ENCODE measurements around the gene RBBP6.

RBBP6 gene

GRCh38 chr16:24523569-24523968 lies 15.8 kb upstream of the RBBP6 start:
- no peak for DNase-seq

- DNase-seq: no peak
These were observed 14.3 kb upstream of the RBBP6 start for GRCh38 chr16:24524855-24525677.

- peak; percentile 21 for DNase-seq
These were observed 13.3 kb upstream of the RBBP6 start for GRCh38 chr16:24525970-24526559.

GRCh38 chr16:24526701-24527495 lies 12.5 kb upstream of the RBBP6 start:
- no peak for DNase-seq

GRCh38 chr16:24531166-24531565 lies 8.2 kb upstream of the RBBP6 start:
- DNase-seq: no peak

- DNase-seq: no peak
These were observed 4.7 kb upstream of the RBBP6 start for GRCh38 chr16:24534620-24535019.

GRCh38 chr16:24535827-24536226 lies 3.5 kb upstream of the RBBP6 start:
- DNase-seq: no peak

GRCh38 chr16:24536671-24537070 lies 2.7 kb upstream of the RBBP6 start:
- DNase-seq: no peak

GRCh38 chr16:24537474-24538337 lies 1.7 kb upstream of the RBBP6 start:
- DNase-seq: no peak

GRCh38 chr16:24538756-24539294 lies 541 bp upstream of the RBBP6 start:
- DNase-seq: no peak

- no peak for DNase-seq
These were observed 660 bp downstream of the RBBP6 start for GRCh38 chr16:24539850-24540601.

GRCh38 chr16:24540602-24541210 lies 1.3 kb downstream of the RBBP6 start:
- no peak for DNase-seq

GRCh38 chr16:24541233-24541933 lies 2.0 kb downstream of the RBBP6 start:
- no peak for DNase-seq

- no peak for DNase-seq
These were observed 4.6 kb downstream of the RBBP6 start for GRCh38 chr16:24543949-24544348.

- no peak for DNase-seq
These were observed 5.3 kb downstream of the RBBP6 start for GRCh38 chr16:24544640-24545039.

- DNase-seq: no peak
These were observed 10.9 kb downstream of the RBBP6 start for GRCh38 chr16:24550295-24550694.

- no peak for DNase-seq
These were observed 13.4 kb downstream of the RBBP6 start for GRCh38 chr16:24552705-24553246.

GRCh38 chr16:24553983-24554382 lies 14.6 kb downstream of the RBBP6 start:
- no peak for DNase-seq

GRCh38 chr16:24555346-24555872 lies 16.0 kb downstream of the RBBP6 start:
- DNase-seq: no peak

GRCh38 chr16:24562811-24563210 lies 23.4 kb downstream of the RBBP6 start:
- DNase-seq: no peak
